HG03571 (cell line): Measurements from ENCODE around the gene SLC1A4.
"Not testable (repeated sequence)": the region's sequence is repeated elsewhere in the genome, so short reads cannot be mapped to it uniquely, and the experiment has no call there.

Source experiments
- ATAC-seq: cut with Tn5 transposase; IDR thresholded peaks from one replicate; pipeline ENCODE4 v1.9.1; 2021; ENCODE audit not compliant: unreplicated experiment

SLC1A4 gene

GRCh38 chr2:64990876-64991275, 1.7 kb downstream of the SLC1A4 start:
- ATAC-seq = no peak

DNA sequence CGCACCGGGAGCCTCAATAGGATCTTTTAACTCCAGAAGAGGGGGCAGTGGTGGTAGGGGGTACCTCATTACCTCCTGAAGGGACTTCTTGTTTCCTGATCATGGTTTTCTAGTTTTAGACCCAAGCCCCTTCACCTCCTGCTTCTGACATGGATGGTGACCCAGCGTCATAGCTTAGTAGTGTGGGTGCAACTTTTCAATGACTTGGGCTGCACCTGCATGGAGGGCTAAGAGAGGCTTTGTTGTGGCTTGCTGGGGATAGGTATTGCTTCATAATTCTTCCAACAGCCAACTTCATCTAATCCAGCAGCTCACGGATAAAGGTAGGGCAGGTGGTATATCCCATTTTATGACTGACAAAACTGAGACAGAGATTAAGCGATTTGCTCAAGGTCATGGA, 3.0 kb downstream of the SLC1A4 start:
- no peak for ATAC-seq

GRCh38 chr2:64992990-64993389, 3.8 kb downstream of the SLC1A4 start:
- no peak for ATAC-seq

DNA sequence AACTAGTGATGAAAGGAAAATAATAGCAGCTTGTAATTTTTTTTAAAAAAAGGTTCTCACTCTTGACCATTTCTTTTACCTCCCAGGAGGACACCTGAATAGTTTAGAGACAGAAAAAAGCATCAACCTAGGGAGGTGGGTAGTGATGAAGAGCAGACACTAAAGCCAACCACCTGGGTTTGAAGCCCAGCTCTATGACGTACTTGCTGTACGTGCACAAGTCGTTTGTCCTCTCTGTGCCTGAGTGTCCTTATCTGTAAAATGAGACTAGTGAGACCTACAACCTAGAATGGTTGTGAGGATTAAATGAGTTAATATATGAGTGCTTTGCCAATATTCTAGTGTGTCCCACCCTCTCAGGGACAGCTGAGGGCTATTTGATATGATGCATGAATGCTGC, 5.8 kb downstream of the SLC1A4 start:
- ATAC-seq = no peak

DNA sequence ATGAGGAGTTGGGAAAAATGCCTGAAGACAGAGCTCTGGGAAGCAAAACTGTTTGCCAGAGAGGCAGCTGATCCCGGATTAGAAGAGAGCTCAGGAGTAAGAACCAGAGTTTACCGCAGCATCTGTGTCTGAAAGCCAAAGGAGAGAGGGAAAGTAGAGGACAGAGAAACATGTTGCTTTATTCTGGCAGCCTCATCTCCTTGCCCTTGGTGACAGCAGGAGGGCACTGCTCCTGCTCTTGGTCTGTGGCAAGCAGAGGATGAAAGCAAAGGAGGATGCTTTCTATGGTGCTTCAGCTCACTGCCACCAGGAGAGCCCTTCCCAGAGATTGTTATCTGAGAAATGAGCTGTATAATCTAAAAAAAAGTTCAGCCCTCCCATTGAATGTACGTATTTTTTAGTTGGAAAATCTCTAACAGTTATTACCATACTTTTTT, 7.7 kb downstream of the SLC1A4 start:
- ATAC-seq = no peak

GRCh38 chr2:64998658-64999061, 9.5 kb downstream of the SLC1A4 start:
- no peak for ATAC-seq

GRCh38 chr2:64999754-65000153, 10.6 kb downstream of the SLC1A4 start:
- no peak for ATAC-seq

GRCh38 chr2:65000644-65001043, 11.4 kb downstream of the SLC1A4 start:
- ATAC-seq = no peak

DNA sequence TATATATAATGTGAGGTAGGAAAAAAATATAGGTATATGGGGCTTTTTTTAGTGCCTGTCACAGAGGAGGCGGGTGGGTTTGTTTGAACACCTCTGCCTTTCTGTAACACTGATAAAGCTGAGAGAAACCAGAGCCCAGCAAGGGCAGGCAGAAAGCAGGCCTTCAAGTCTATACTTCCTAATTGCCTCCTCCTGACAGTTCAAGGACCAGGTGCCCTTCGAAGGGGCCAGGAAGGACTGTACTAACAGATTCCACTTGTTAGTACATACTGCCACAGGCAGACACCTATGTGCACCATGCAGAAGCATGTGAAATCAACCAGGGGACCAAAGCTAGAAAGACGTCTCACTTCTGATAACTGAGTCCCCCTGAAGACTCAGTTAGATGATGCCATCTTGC, 13.8 kb downstream of the SLC1A4 start:
- no peak for ATAC-seq

- ATAC-seq = not testable (repeated sequence)
Observed at GRCh38 chr2:65004232-65004631, 15.0 kb downstream of the SLC1A4 start.

DNA sequence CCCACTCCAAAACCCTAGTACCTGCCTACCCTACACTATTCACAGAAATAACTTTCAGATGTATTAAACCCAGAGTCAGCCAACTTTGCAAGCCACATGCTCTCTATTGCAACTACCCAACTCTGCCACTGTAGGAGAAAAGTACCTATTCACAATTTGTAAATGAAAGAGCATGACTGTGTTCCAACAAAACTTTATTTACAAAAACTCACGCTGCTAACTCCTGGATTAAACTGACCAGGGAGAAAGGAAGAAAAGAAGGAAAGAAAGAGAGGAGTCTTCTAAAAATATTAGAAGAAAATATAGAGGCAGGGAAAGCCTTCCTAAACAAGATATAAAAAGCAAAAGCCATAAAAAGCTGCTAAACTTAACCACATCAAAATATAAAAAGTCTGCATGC, 24.6 kb downstream of the SLC1A4 start:
- ATAC-seq = no peak

GRCh38 chr2:65015731-65016130, 26.5 kb downstream of the SLC1A4 start:
- ATAC-seq = no peak

- ATAC-seq = no peak
Observed at GRCh38 chr2:65016789-65017188, 27.6 kb downstream of the SLC1A4 start.

DNA sequence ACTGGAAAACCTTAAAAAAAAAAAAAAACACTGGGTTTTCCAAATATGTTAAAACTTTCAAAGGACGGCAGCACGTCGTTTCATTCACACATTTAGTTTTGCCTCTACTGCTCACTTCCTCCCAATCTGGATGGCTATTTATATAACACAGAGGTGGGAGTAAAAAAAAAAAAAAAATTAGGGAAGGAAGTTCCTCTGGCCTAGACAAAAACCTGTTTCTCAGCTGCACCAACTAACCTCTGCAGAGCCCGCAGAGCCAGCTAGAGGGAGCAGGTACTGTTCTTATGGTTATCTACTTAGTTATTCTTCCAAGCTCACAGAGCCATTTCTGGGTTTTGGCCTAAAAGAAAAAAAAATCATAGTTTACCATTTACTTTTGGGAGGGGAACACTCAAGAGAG, 28.1 kb downstream of the SLC1A4 start:
- ATAC-seq = no peak

- ATAC-seq = no peak
Observed at GRCh38 chr2:65018141-65018582, 29.0 kb downstream of the SLC1A4 start.

GRCh38 chr2:65019010-65019409, 29.8 kb downstream of the SLC1A4 start:
- no peak for ATAC-seq

DNA sequence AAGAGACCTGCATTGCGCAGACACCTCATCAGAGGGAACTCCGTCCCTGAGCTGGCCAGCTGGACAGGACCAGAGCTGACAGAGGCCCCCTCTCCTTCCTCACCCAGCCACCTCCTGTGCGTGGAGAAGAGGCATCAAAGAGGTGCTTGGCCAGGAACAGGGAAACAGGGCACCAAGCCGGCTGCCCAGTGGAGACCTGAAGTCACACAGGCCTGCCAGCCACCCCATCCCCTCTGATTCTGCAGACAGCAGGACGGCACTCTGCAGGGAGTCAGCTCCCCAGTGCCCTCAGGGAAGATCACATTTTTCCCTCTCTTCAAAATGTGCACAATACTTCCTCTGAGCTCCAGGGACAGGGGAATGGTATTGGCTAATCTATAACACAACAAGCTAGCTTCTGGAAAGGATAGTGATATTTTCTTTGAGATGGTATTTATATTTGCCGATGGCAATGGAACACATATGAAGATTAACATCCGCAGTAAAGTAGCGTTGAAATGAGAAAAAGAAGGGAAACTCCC, 30.5 kb downstream of the SLC1A4 start:
- ATAC-seq = no peak

- ATAC-seq = not testable (repeated sequence)
Observed at GRCh38 chr2:65020251-65020650, 31.1 kb downstream of the SLC1A4 start.

DNA sequence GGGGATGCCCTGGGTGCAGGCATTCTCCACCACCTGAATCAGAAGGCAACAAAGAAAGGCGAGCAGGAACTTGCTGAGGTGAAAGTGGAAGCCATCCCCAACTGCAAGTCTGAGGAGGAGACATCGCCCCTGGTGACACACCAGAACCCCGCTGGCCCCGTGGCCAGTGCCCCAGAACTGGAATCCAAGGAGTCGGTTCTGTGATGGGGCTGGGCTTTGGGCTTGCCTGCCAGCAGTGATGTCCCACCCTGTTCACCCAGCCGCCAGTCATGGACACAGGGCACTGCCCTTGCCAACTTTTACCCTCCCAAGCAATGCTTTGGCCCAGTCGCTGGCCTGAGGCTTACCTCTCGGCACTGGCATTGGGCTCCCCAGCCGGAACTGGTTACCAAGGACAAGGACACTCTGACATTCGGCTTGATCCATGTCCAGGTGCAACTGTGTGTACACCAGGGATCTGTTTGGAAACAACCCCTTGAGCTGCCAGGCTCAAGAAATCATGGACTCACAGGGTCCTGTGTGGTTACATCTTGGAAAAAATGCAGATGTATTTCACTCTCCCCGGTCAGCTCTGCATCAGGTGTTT, 31.8 kb downstream of the SLC1A4 start:
- ATAC-seq = no peak

- no peak for ATAC-seq
Observed at GRCh38 chr2:65021709-65022108, 32.5 kb downstream of the SLC1A4 start.

- no peak for ATAC-seq
Observed at GRCh38 chr2:65022189-65022588, 33.0 kb downstream of the SLC1A4 start.

DNA sequence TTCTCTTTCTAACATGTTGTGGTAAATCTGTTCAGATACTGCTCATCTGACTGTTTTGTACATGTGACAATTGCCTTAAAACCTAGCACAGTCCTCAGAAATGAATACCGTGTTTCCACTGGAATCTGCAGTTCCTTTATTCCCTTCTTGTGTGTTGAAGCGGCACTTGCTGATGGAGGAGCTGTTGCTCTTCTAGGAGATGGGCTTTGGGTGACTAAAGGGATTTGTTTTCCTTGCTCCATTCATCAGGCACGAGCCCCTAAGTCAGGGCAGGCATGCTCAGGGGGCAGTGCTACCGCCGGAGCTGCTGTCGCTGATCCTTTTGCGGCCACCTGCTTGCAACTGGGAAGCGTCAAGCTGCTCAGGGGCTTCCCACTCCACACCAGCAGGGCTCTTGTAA, 34.5 kb downstream of the SLC1A4 start:
- ATAC-seq = no peak

DNA sequence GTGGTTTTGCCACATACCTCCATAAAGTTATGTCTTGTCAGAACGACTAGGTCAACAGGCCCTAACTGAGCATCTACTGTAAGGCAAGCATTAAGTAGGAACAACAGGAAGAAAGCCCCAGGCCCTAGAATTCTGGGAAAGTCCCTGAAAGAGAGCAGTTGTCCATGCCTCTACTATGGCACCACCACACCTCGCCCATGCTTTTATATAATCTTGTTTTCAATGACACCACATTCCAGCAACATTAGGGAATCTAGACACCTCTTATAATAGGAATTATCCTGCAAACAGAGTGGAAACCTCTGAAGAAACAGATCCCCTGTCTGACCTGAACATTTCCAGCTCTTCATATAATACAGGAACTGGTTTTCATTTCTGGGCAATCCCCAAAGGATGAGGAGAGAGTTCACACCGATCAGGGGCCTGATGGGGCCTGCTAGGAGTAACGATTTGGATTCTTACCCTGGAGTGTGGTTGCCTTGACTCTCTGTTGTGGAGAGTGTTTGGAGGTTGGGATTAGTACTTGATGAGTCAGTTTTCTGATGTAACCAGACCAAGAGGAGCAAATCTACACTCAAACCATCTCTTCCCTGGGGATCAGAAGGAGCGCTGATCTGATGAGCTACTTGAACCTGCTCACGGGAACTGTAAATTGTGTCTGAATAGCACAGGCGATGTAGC, 35.1 kb downstream of the SLC1A4 start:
- no peak for ATAC-seq
